Fibroblast of skin of back (primary cell): ENCODE results near the gene HPX.
"Not testable (repeated sequence)": the region's sequence is repeated elsewhere in the genome, so short reads cannot be mapped to it uniquely, and the experiment has no call there.

Experiments used
- DNase-seq: peaks from one replicate; pipeline ENCODE4 v3.0.0-alpha.2; 2013

Gene HPX

DNA sequence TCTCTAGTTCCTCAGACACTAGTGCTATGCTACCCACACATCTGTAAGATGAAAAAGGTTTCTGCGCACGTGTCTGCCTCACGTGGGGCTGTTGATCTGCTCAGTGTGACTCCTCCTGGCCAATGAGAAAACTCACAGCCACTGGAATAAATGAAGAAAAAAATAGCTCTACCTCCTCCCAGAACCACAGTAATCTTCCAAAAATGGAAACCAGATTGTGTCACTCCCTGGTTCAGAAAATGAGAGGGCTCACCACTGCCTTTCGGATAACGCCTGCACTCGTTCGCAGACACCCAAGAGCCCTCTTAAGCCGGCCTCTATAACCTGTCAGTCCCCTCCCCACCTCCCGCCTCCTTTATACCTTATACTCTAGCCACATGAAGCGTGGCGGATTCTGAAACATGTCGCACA, 27.0 kb downstream of the HPX start:
- no peak for DNase-seq

DNA sequence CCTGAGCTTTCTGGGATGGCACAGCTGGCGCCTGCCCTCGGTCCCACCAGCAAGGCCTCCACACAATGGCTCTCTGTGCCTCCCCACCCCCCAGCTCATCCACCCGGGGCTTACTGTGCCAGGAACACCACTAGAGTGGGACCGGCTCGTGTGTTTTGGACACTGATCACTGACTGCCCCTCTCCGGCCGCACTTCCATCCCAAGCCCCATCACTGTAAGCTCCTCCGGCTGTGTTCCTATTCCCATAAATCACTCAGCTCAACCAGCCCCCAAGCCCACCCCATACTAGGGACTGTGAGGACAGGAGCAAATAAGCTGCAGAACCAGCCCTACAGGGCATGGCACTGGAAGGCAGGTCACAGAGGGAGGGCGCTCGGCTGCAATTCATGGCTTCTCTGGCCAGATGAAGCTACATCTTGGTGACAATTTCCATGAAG, 29.2 kb downstream of the HPX start:
- no peak for DNase-seq

DNA sequence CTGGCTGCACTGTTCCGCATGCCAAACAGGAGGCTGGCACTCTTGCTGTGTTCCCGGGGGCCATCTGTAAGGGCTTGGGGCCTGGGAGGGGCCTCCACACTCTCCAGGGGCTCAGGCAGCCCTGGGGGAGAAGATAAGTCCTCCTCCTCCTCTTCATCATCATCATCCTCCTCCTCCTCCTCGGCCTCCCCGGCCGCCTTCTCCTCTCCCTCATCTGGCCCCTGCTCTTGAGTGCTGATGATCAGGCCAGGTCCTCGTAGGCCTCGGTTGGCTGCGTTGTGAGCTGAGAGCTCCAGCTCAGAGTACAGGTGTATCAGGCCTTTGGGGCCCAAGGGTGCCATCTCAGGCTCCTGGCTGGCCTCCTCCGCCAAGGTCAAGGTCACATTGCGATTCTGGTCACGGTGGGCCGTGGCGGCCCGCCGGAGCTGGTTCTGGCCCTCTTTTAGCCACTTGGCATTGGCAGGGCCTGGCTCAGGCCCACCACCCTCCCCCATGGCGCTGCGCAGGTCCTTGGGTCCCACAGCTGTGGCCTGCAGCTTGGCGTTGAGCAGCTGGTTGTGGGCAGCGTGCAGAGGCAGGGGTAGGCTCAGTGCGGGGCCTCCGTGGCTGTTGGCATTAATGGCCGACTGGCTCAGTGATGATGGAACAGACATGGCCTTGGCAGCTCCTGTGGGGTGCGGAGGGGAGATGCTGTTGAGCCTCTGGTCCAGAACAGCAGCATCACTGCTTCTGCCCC, 29.9 kb downstream of the HPX start:
- no peak for DNase-seq

DNA sequence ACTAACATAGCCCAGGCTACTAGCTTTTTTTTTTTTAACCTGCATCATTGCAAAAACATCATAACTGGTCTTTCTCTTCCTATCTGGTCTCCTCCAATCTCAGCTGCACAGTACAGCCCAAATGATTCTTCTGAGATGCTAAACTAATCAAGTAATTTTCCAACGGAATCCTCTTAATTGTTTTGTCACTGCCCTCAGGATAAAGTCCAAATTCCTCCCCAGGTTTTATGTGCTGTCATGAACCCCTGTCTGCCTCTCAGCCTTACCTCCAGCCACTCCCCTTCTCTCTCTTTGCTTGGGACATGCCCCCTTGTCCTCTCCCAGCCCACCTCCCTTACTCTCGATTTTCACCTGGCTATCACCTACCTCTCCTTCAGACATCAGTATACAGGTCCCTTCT, 34.4 kb downstream of the HPX start:
- no peak for DNase-seq

DNA sequence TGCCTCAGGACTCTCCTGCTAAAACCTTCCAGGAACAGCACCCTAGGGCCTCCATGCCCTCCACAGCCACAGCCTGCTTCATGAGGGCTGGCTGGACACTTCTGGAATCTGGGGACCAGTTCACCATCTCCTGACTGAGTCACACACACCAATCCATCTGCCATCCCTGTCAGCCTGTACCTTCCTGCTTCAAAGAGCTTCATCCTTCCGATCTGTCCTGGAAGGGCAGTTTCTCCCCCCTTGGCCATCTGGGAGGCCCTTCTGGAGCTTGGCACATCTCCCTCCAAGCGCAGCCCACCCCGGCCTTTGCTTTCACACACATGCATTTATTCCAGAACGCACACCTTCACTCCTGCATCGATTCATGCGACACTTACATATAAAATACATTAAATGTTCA, 34.9 kb downstream of the HPX start:
- no peak for DNase-seq

DNA sequence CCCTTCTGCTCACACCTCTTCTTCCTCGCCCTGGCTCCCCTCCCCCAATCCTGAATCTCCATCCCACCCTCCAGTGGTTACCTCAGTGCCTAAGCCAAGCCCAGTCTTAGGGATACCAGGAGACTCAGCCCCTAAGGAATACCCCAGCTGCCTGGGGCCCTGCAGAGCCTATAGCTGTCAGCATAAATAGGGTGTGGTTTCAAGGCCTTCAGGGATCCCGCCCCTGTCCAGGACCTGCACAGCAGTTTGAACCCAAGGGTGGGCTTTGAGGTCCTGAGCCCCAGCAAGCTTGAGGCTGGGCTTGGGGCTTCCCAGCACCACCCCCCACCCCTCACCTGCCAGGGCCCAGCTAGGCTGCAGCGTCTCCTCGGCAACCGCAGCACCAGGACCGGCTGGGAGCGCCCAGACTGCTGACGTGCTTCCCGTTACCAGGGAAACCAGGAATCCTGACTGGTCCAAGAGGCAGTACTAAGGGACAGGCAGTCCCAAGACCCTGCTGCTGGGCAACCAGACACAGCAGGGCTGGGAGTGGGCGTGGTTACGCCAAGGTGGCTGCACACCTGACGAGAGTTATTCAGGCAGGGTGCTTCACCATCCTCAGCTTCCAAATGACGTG, 35.6 kb downstream of the HPX start:
- no peak for DNase-seq

DNA sequence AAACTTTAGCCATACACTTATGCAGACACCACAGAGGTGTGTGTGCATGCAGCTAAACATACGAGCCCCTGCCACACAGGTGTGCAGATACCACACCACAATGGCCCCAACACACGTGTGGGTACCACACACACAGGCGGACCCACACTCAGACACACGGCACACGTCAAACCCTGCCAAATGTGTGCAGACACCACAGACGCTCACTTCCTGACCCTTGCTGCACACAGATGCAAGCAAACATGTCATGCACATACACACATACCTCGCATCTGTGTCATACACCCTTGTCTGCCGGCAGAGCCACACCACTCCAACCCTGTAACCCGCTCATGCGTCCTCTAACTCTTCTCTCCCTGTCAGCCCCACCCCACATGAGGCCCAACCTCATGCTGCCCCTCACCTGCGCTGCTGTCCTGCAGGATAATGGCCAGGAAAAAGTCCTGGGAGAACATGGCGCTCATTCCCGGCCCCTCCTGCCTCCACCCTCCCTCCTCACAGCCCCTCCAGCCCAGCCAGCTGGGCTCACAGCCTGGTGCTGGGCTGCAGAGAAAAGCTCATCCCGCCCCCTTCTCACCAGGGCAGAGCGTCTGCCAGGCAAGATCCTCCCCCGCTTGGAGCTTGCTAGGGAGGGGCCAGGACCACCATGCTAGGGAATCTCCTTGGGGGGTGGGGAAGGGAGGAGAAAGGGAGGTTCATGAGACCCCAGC, 36.3 kb downstream of the HPX start:
- DNase-seq = peak; percentile 75

DNA sequence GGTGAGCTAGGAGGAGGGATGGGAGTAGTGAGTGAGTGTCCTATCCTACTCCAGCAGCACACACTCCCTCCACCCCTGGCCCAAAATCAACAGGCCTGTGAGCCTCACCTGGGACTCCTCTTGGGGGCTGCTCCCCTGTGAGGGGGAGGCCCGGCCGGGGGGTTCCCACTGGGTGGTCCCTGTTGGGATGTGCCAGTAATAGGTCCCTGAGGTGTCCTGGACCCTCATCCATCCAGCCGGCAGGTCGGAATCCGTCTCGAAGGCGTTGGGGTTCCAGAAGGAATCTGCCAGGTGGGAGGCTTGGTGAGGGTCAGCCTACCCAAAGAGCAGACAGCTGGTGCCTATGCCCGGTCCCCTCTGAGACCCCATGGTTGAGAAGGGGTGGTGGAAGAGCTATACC, 37.2 kb downstream of the HPX start:
- no peak for DNase-seq

DNA sequence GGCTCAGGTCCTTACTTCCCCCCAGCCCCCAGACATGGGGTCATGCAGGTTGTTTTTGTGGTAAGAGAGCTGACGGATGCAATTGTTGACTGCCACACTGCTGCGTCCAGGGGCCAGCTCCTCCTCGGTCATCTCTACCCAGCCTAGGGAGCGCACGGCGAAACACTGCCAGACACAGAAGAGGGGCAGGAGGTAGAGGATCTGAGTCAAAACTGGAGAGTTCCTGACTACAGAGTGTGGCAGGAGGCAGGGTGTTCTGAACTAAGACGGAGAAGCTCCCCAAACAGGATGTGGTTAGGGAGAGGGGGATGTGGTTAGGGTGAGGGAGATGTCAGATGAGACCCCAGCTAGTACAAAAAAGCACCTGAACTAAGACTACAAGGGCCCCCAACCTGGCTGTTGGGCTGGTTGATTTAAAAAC, 38.2 kb downstream of the HPX start:
- peak; percentile 10 for DNase-seq

DNA sequence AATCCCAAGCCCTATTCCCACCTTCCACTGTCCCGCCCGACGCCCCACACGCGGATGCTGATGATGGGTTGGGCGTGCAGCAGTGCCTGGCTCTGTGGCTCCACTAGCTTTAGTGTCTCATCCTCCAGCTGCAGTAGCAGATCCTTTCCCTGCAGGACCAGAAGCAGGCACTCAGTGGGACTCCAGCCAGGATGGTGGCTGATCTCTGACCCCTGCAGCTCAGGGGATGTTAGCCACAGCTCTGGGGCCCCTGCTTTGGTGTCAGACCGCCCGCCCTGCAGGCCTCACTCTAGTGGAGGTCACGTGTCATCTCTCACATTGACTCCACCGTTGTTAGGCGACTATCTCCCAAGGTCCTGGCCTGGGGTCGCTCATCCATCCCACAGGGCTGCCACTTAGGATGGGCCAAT, 38.7 kb downstream of the HPX start:
- no peak for DNase-seq

DNA sequence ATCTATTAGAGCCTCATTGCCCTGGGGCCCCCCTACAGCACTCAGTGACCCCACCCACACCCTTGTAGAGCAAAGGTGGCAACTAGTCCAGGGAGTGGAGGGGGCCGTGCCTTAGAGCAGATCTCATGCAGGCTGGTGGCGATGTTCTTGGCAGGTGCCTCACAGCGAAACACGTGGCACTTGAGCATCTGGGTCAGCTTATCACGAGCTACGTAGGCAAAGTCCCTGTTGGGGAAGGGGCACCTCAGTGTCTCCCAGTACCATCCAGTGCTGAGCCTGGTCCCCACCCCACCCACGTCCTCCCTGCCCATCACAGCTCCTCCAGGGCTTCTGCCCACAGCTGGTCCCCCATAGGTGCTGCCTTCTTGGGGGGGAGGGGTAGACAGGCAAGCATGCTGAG, 39.3 kb downstream of the HPX start:
- no peak for DNase-seq

DNA sequence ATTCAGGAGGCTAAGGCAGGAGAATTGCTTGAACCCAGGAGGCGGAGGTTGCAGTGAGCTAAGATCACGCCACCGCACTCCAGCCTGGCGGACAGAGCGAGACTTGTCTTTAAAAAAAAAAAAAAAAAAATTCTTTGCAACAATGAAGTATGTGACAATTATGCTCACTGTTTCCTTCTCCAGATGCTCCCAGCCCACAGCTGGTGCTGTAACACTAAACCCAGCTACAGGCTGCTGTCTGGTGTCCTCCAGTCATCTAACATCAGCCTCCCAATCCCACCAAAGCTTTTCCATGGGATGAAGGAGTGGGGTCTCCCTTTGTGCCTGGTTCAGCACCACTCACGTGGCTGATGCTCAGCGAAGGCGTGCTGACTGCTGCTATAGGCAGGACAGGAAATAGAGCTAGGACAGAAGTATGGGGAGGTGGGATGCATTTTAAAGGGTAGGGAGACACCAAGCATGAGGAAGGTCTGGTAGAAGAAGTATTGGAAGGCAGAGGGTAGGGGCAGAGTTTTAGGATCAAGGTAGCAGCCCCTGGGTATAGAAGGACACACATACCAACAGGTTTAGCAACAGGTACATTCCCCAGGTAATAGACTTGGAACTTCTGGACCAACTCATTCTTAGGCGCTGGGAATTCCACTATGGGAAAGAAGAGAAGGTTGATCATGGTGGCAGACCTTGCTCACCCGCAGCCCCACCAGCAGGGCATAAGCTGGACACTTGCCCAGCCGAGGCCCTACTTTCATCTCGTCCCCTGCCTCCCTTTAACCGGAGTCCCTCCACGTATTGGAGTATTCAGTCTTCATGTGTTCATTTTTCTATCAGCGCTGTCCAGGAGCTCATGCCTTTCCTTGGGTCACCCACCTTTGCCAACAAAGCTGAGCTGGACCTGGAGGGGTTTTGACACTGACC, 40.1 kb downstream of the HPX start:
- DNase-seq = no peak

DNA sequence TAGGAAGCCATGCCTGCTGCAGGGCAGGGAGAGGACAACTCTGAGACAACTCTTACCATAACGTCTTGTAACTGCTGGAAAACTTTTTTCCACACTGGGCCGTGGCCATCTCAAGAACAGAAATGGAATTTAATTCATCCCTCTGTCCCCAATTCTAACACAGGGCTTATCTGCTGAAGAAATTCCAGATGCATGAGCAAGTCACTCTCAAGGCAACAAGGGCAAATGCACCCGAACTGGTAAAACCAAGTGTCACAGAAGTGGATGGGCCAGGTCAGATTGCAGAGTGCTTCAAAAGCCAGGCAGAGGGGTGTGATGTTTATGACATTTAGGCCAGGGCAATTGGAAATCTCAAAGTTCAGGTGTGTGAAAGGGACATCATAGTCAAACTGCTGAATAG, 43.2 kb downstream of the HPX start:
- DNase-seq = peak; percentile 73

DNA sequence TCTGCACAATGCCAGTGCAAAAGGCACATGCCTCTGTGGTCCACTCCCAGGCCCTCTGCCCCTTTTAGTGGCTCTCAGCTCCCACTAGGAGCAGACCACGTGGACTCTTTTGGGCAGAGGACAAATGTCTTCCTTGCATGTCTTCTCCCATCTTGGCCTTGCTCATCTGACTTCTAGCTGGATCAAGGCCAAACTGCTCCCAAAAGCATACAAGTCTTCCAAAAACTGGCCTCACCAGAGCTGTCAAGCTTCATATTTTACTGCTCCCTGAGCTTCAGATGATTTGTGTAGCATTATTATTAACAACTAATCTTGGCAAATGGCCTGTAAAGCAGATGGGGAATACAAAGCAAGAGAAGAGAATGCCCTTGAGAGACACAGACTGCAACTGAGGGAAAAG, 43.6 kb downstream of the HPX start:
- peak; percentile 18 for DNase-seq

DNA sequence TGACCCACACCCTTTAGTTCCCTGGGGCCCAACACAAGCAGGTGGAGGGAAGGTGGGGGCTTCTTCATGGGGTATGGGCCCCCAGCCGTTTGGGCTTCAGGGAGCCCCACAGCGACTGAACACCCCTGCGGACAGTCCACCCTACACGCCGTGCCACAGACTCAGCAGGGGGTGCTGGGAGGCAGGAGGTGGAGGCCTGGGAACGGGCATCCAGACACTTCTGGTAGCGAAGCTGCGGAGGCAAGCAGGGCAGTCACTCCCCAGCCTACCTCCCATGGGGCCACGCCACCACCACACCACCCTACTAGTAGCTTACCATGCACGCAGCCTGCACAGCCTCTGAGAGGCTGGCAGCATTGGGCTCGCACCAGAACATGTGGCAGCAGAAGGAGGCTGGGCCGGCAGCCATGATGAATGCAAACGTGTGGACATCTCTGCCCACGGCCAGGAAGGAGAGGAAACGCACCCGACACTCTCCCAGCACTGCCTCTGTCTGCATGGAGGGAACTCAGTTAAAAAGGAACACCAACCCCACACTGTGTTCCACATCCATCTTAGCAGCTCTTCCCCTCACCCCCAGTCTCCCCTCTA, 45.2 kb downstream of the HPX start:
- DNase-seq = no peak

DNA sequence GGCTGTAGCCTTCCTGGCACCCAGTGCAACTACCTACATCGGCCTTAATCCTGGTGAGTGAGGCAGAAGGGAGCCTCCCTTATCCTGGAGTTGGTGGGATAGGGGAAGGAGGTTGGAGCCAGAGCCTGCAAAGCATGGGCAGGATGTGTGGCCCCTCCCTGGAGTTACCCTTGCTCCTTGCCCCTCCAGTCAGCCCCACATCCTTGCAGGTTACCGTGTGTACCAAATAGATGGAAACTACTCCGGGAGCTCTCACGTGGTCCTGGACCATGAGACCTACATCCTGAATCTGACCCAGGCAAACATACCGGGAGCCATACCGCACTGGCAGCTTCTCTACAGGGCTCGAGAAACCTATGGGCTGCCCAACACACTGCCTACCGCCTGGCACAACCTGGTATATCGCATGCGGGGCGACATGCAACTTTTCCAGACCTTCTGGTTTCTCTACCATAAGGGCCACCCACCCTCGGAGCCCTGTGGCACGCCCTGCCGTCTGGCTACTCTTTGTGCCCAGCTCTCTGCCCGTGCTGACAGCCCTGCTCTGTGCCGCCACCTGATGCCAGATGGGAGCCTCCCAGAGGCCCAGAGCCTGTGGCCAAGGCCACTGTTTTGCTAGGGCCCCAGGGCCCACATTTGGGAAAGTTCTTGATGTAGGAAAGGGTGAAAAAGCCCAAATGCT, 46.7 kb downstream of the HPX start:
- DNase-seq = no peak

DNA sequence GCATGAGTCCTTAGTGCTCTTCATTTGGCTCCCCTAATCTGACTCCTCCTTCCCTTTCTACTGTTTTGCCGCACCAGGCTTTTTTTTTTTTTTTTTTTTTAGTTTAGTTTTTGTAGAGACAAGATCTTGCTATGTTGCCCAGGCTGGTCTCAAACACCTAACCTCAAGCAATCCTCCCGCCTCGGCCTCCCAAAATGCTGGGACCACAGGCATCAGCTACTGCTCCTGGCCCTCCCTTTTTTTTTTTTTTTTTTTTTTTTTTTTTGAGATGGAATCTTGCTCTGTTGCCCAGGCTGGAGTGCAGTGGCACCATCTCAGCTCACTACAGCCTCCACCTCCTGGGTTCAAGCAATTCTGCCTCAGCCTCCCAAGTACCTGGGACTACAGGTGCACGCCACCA, 48.5 kb downstream of the HPX start:
- not testable (repeated sequence) for DNase-seq

DNA sequence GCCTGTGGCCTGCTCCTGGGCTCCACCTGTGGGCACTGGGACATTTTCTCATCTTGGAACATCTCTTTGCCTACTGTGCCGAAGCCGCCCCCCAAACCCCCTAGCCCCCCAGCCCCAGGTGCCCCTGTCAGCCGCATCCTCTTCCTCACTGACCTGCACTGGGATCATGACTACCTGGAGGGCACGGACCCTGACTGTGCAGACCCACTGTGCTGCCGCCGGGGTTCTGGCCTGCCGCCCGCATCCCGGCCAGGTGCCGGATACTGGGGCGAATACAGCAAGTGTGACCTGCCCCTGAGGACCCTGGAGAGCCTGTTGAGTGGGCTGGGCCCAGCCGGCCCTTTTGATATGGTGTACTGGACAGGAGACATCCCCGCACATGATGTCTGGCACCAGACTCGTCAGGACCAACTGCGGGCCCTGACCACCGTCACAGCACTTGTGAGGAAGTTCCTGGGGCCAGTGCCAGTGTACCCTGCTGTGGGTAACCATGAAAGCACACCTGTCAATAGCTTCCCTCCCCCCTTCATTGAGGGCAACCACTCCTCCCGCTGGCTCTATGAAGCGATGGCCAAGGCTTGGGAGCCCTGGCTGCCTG, 49.2 kb downstream of the HPX start:
- no peak for DNase-seq

DNA sequence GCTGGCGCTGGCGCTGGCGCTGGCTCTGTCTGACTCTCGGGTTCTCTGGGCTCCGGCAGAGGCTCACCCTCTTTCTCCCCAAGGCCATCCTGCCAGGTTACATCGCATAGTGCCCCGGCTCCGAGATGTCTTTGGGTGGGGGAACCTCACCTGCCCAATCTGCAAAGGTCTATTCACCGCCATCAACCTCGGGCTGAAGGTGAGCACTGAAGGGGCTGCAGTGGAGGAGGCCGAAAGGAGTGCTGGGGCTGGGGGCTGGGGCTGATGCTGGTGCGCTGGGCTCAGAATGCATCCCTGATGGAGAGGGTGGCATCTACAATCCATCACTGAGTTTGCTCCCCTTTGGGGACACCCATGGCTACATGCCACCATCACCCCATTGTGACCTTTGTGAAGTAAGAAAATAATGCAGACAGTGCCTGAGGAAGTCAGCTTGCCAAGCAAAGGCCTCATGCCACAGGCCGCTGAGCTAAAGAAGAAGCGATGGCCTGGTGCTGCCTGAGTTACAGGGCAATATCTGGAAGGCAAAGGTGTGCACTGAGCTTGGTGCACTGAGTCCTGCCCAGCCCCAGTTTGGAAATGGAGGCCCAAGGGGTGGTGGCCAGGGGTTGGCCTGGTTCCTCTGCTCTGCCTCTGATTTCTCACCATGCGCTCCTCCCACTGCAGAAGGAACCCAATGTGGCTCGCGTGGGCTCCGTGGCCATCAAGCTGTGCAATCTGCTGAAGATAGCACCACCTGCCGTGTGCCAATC, 49.9 kb downstream of the HPX start:
- no peak for DNase-seq

DNA sequence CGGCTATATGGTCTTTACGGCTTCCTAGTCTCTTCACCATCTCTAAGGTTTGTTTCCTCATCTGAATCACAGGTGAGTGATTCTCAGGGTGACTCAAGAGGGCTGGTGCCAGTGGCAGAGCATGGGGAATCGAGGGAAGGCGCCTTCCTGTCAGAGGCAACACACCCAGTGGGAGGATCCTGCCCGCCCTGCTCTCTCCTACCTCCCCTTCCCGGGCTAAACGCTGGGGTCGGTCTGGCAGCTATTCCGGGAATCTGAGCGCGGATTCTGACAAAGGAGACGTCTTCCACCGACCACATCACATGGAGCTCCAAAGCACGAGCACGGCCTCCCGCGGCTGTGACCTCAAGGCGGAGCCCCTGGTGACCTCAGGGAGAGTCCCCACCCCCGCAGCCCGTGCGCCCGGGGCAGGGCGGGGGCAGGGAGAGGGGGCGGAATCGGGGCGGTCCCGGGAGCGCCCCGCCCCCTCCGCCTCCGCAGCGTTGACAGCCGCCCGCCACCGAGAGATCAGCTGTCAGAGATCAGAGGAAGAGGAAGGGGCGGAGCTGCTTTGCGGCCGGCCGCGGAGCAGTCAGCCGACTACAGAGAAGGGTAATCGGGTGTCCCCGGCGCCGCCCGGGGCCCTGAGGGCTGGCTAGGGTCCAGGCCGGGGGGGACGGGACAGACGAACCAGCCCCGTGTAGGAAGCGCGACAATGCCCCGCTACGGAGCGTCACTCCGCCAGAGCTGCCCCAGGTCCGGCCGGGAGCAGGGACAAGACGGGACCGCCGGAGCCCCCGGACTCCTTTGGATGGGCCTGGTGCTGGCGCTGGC, 50.7 kb downstream of the HPX start, which contains the start of gene SMPD1:
TSS of gene SMPD1 (plus strand) at position 570 of the 813 bp plus-strand sequence. CDS start at position 695, 125 bp downstream.
- peak; percentile 85 for DNase-seq
